CD4-positive, alpha-beta T cell treated with Interleukin-2 at 100 ng/mL for 4 hours (primary cell): ENCODE measurements around the gene RAI1.

Experiments used
- DNase-seq: peaks from one replicate; pipeline ENCODE4 v3.0.0-alpha.2; 2020; ENCODE audit warnings: low spot score

Gene RAI1

GRCh38 chr17:17767154-17767869 lies 86.1 kb downstream of the RAI1 start:
- no peak for DNase-seq

- DNase-seq: no peak
Measured at GRCh38 chr17:17767887-17768418, 86.7 kb downstream of the RAI1 start.

GRCh38 chr17:17768424-17769088 lies 87.3 kb downstream of the RAI1 start:
- DNase-seq: no peak

- no peak for DNase-seq
Measured at GRCh38 chr17:17769869-17770631, 88.8 kb downstream of the RAI1 start.

- DNase-seq: no peak
Measured at GRCh38 chr17:17770632-17771044, 89.4 kb downstream of the RAI1 start.

GRCh38 chr17:17771498-17772201 lies 90.4 kb downstream of the RAI1 start:
- DNase-seq: no peak

GRCh38 chr17:17772231-17772630 lies 91.0 kb downstream of the RAI1 start:
- no peak for DNase-seq

GRCh38 chr17:17774009-17774881 lies 93.0 kb downstream of the RAI1 start:
- DNase-seq: no peak

GRCh38 chr17:17776889-17777288 lies 95.6 kb downstream of the RAI1 start:
- no peak for DNase-seq

GRCh38 chr17:17778308-17779014 lies 97.2 kb downstream of the RAI1 start:
- no peak for DNase-seq

GRCh38 chr17:17779015-17779611 lies 97.9 kb downstream of the RAI1 start:
- no peak for DNase-seq

GRCh38 chr17:17780922-17781590 lies 99.8 kb downstream of the RAI1 start:
- no peak for DNase-seq

GRCh38 chr17:17781591-17782496 lies 100.6 kb downstream of the RAI1 start:
- DNase-seq: peak; percentile 25

GRCh38 chr17:17782523-17783115 lies 101.4 kb downstream of the RAI1 start:
- no peak for DNase-seq

GRCh38 chr17:17783116-17783824 lies 102.0 kb downstream of the RAI1 start:
- peak; percentile 63 for DNase-seq

GRCh38 chr17:17783825-17784656 lies 102.8 kb downstream of the RAI1 start:
- DNase-seq: peak; percentile 18
